ENCODE measurements around the gene SCAF8.
"Not testable (repeated sequence)": the region's sequence is repeated elsewhere in the genome, so short reads cannot be mapped to it uniquely, and the experiment has no call there.

Gene SCAF8

GRCh38 chr6:154710689-154711088 is 22.5 kb upstream of the SCAF8 start:
- Histone ChIP-seq H3K4me1 (ENCODE audit: control insufficient read depth, insufficient read depth, low read length, unreplicated experiment) (no peaks in the 10 kb centered on the region), H3K4me3 (ENCODE audit: low read depth, low read length) (no peak overlapping the region), H2AFZ (ENCODE audit: low read length, unreplicated experiment) (no peak overlapping the region), H3K27ac (ENCODE audit: low read depth, low read length) (no peak overlapping the region), H3K36me3 (ENCODE audit: insufficient read depth, low read length) (no peaks in the 10 kb centered on the region), H3K27me3 (ENCODE audit: insufficient read depth, low read length) (no peaks in the 10 kb centered on the region), H3K79me2 (ENCODE audit: control insufficient read depth, insufficient read depth, low read length, unreplicated experiment) (no peaks in the 10 kb centered on the region)

- H3K36me3 ChIP-seq (ENCODE audit: insufficient read depth, low read length) = no peaks in the 10 kb centered on the region
- H2AFZ ChIP-seq (ENCODE audit: low read length, unreplicated experiment) = no peak overlapping the region
- no peaks in the 10 kb centered on the region for H3K4me1 ChIP-seq (ENCODE audit: control insufficient read depth, insufficient read depth, low read length, unreplicated experiment)
- H3K27me3 ChIP-seq (ENCODE audit: insufficient read depth, low read length) = no peaks in the 10 kb centered on the region
- H3K27ac ChIP-seq (ENCODE audit: low read depth, low read length) = no peak overlapping the region
- H3K4me3 ChIP-seq (ENCODE audit: low read depth, low read length) = no peak overlapping the region
- no peaks in the 10 kb centered on the region for H3K79me2 ChIP-seq (ENCODE audit: control insufficient read depth, insufficient read depth, low read length, unreplicated experiment)
Observed at GRCh38 chr6:154715446-154715845, 17.8 kb upstream of the SCAF8 start.

GRCh38 chr6:154716350-154716749 is 16.9 kb upstream of the SCAF8 start:
- not testable (repeated sequence) for H3K36me3 ChIP-seq (ENCODE audit: insufficient read depth, low read length); H3K27ac ChIP-seq (ENCODE audit: low read depth, low read length); H3K4me1 ChIP-seq (ENCODE audit: control insufficient read depth, insufficient read depth, low read length, unreplicated experiment); H3K27me3 ChIP-seq (ENCODE audit: insufficient read depth, low read length); H3K79me2 ChIP-seq (ENCODE audit: control insufficient read depth, insufficient read depth, low read length, unreplicated experiment); H2AFZ ChIP-seq (ENCODE audit: low read length, unreplicated experiment); H3K4me3 ChIP-seq (ENCODE audit: low read depth, low read length)

GRCh38 chr6:154719433-154719832 is 13.8 kb upstream of the SCAF8 start:
- Histone ChIP-seq H3K4me3 (ENCODE audit: low read depth, low read length) (no peak overlapping the region), H2AFZ (ENCODE audit: low read length, unreplicated experiment) (no peak overlapping the region), H3K36me3 (ENCODE audit: insufficient read depth, low read length) (no peaks in the 10 kb centered on the region), H3K79me2 (ENCODE audit: control insufficient read depth, insufficient read depth, low read length, unreplicated experiment) (no peaks in the 10 kb centered on the region), H3K4me1 (ENCODE audit: control insufficient read depth, insufficient read depth, low read length, unreplicated experiment) (no peaks in the 10 kb centered on the region), H3K27ac (ENCODE audit: low read depth, low read length) (no peak overlapping the region), H3K27me3 (ENCODE audit: insufficient read depth, low read length) (peaks cover 5% of the 10 kb centered on the region; the same call in 1 of the 2 replicates)

- Histone ChIP-seq H3K79me2 (ENCODE audit: control insufficient read depth, insufficient read depth, low read length, unreplicated experiment) (no peaks in the 10 kb centered on the region), H3K27ac (ENCODE audit: low read depth, low read length) (no peak overlapping the region), H3K4me3 (ENCODE audit: low read depth, low read length) (no peak overlapping the region), H2AFZ (ENCODE audit: low read length, unreplicated experiment) (no peak overlapping the region), H3K36me3 (ENCODE audit: insufficient read depth, low read length) (no peaks in the 10 kb centered on the region), H3K4me1 (ENCODE audit: control insufficient read depth, insufficient read depth, low read length, unreplicated experiment) (no peaks in the 10 kb centered on the region), H3K27me3 (ENCODE audit: insufficient read depth, low read length) (peaks cover 5% of the 10 kb centered on the region; the same call in 1 of the 2 replicates)
Observed at GRCh38 chr6:154719854-154720253, 13.4 kb upstream of the SCAF8 start.

- Histone ChIP-seq H2AFZ (ENCODE audit: low read length, unreplicated experiment) (no peak overlapping the region), H3K27me3 (ENCODE audit: insufficient read depth, low read length) (peaks cover 5% of the 10 kb centered on the region; the same call in 1 of the 2 replicates), H3K36me3 (ENCODE audit: insufficient read depth, low read length) (no peaks in the 10 kb centered on the region), H3K79me2 (ENCODE audit: control insufficient read depth, insufficient read depth, low read length, unreplicated experiment) (no peaks in the 10 kb centered on the region), H3K27ac (ENCODE audit: low read depth, low read length) (no peak overlapping the region), H3K4me3 (ENCODE audit: low read depth, low read length) (no peak overlapping the region), H3K4me1 (ENCODE audit: control insufficient read depth, insufficient read depth, low read length, unreplicated experiment) (no peaks in the 10 kb centered on the region)
Observed at GRCh38 chr6:154721460-154721859, 11.8 kb upstream of the SCAF8 start.

GRCh38 chr6:154726887-154727286 is 6.3 kb upstream of the SCAF8 start:
- Histone ChIP-seq H3K27ac (ENCODE audit: low read depth, low read length) (no peak overlapping the region), H2AFZ (ENCODE audit: low read length, unreplicated experiment) (no peak overlapping the region), H3K36me3 (ENCODE audit: insufficient read depth, low read length) (no peaks in the 10 kb centered on the region), H3K79me2 (ENCODE audit: control insufficient read depth, insufficient read depth, low read length, unreplicated experiment) (no peaks in the 10 kb centered on the region), H3K4me3 (ENCODE audit: low read depth, low read length) (no peak overlapping the region), H3K4me1 (ENCODE audit: control insufficient read depth, insufficient read depth, low read length, unreplicated experiment) (peaks cover 3% of the 10 kb centered on the region), H3K27me3 (ENCODE audit: insufficient read depth, low read length) (no peaks in the 10 kb centered on the region)

GRCh38 chr6:154731296-154732218 is 1.7 kb upstream of the SCAF8 start:
- no peaks in the 10 kb centered on the region for H3K36me3 ChIP-seq (ENCODE audit: insufficient read depth, low read length)
- H3K79me2 ChIP-seq (ENCODE audit: control insufficient read depth, insufficient read depth, low read length, unreplicated experiment) = peaks cover 25% of the 10 kb centered on the region
- peak overlapping the region; percentile 89 for H3K4me3 ChIP-seq (ENCODE audit: low read depth, low read length)
- no peak overlapping the region for H2AFZ ChIP-seq (ENCODE audit: low read length, unreplicated experiment)
- H3K27ac ChIP-seq (ENCODE audit: low read depth, low read length) = 0 out of 2 replicates have a peak overlapping the region, but pooled peaks have one; percentile 90
- H3K4me1 ChIP-seq (ENCODE audit: control insufficient read depth, insufficient read depth, low read length, unreplicated experiment) = peaks cover 17% of the 10 kb centered on the region
- no peaks in the 10 kb centered on the region for H3K27me3 ChIP-seq (ENCODE audit: insufficient read depth, low read length)

GRCh38 chr6:154732538-154733182 is 556 bp upstream of the SCAF8 start:
- Histone ChIP-seq H3K27me3 (ENCODE audit: insufficient read depth, low read length) (no peaks in the 10 kb centered on the region), H3K79me2 (ENCODE audit: control insufficient read depth, insufficient read depth, low read length, unreplicated experiment) (peaks cover 36% of the 10 kb centered on the region), H3K4me3 (ENCODE audit: low read depth, low read length) (peak overlapping the region; percentile 89), H3K36me3 (ENCODE audit: insufficient read depth, low read length) (no peaks in the 10 kb centered on the region), H3K27ac (ENCODE audit: low read depth, low read length) (peak overlapping the region; percentile 90), H2AFZ (ENCODE audit: low read length, unreplicated experiment) (peak overlapping the region; percentile 82), H3K4me1 (ENCODE audit: control insufficient read depth, insufficient read depth, low read length, unreplicated experiment) (peaks cover 25% of the 10 kb centered on the region)

- H2AFZ ChIP-seq (ENCODE audit: low read length, unreplicated experiment) = peak overlapping the region; percentile 19
- H3K4me3 ChIP-seq (ENCODE audit: low read depth, low read length) = peak overlapping the region; percentile 89
- H3K79me2 ChIP-seq (ENCODE audit: control insufficient read depth, insufficient read depth, low read length, unreplicated experiment) = peaks cover 47% of the 10 kb centered on the region
- H3K27ac ChIP-seq (ENCODE audit: low read depth, low read length) = peak overlapping the region; percentile 90
- H3K27me3 ChIP-seq (ENCODE audit: insufficient read depth, low read length) = no peaks in the 10 kb centered on the region
- peaks cover 36% of the 10 kb centered on the region for H3K4me1 ChIP-seq (ENCODE audit: control insufficient read depth, insufficient read depth, low read length, unreplicated experiment)
- H3K36me3 ChIP-seq (ENCODE audit: insufficient read depth, low read length) = no peaks in the 10 kb centered on the region
Observed at GRCh38 chr6:154733626-154734382, 588 bp downstream of the SCAF8 start.

Measured in ACC112 (cell line).